ENCODE data around the gene PAX5.
"Not testable (repeated sequence)": the region's sequence is repeated elsewhere in the genome, so short reads cannot be mapped to it uniquely, and the experiment has no call there.

The PAX5 gene

GRCh38 chr9:36871606-36872005 is 162.5 kb downstream of the PAX5 start:
- no peak for DNase-seq

GRCh38 chr9:36870960-36871359 is 163.1 kb downstream of the PAX5 start:
- no peak for DNase-seq

GRCh38 chr9:36869605-36870004 is 164.5 kb downstream of the PAX5 start:
- not testable (repeated sequence) for DNase-seq

- DNase-seq: no peak
Observed at GRCh38 chr9:36868586-36869282, 165.3 kb downstream of the PAX5 start.

GRCh38 chr9:36867672-36868471 is 166.2 kb downstream of the PAX5 start:
- DNase-seq: no peak

GRCh38 chr9:36867241-36867640 is 166.8 kb downstream of the PAX5 start:
- no peak for DNase-seq

- DNase-seq: no peak
Observed at GRCh38 chr9:36866840-36867239, 167.2 kb downstream of the PAX5 start.

- DNase-seq: no peak
Observed at GRCh38 chr9:36865731-36866635, 168.1 kb downstream of the PAX5 start.

GRCh38 chr9:36864491-36865410 is 169.3 kb downstream of the PAX5 start:
- DNase-seq: no peak

GRCh38 chr9:36862206-36863145 is 171.6 kb downstream of the PAX5 start:
- peak; percentile 51 for DNase-seq

- DNase-seq: no peak
Observed at GRCh38 chr9:36861528-36862205, 172.4 kb downstream of the PAX5 start.

GRCh38 chr9:36858805-36859375 is 175.2 kb downstream of the PAX5 start:
- no peak for DNase-seq

- DNase-seq: peak; percentile 69
Observed at GRCh38 chr9:36855448-36856315, 178.4 kb downstream of the PAX5 start.

- no peak for DNase-seq
Observed at GRCh38 chr9:36854751-36855150, 179.3 kb downstream of the PAX5 start.

GRCh38 chr9:36854034-36854433 is 180.0 kb downstream of the PAX5 start:
- DNase-seq: no peak

- DNase-seq: no peak
Observed at GRCh38 chr9:36853233-36853632, 180.8 kb downstream of the PAX5 start.

- no peak for DNase-seq
Observed at GRCh38 chr9:36849943-36850342, 184.1 kb downstream of the PAX5 start.

GRCh38 chr9:36848946-36849345 is 185.1 kb downstream of the PAX5 start:
- DNase-seq: no peak

Data from hematopoietic multipotent progenitor cell treated with erythropoietin and hydrocortisone succinate and interleukin-3 and kit ligand, for 6 days (in vitro differentiated cells).